ENCODE measurements around the gene FAM227B.
"Not testable (repeated sequence)": the region's sequence is repeated elsewhere in the genome, so short reads cannot be mapped to it uniquely, and the experiment has no call there.

FAM227B gene, protein sequence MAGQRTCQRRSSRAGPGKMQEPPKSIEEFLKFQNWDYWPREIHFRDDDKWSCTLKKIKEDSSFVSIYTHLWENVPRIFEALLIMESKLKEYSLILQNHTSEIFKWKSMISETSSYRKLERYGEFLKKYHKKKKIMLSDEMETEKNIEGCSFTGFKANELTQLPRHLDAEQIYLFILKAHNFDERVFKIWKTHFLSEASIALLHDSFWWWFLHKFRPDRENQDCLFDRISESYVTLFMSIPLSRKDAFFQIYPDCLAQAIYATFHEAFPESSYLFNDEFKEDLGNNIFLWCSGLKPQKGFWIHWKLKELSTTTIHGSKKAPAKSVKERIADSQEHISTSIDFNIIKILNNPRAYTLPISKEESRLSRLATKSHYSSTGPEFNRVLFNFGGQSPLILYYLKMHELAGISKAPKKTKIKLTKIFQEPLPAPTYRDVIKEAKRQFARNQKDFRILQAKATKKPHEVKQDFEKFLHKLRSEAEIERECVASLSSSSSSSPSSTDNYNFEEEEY

DNA sequence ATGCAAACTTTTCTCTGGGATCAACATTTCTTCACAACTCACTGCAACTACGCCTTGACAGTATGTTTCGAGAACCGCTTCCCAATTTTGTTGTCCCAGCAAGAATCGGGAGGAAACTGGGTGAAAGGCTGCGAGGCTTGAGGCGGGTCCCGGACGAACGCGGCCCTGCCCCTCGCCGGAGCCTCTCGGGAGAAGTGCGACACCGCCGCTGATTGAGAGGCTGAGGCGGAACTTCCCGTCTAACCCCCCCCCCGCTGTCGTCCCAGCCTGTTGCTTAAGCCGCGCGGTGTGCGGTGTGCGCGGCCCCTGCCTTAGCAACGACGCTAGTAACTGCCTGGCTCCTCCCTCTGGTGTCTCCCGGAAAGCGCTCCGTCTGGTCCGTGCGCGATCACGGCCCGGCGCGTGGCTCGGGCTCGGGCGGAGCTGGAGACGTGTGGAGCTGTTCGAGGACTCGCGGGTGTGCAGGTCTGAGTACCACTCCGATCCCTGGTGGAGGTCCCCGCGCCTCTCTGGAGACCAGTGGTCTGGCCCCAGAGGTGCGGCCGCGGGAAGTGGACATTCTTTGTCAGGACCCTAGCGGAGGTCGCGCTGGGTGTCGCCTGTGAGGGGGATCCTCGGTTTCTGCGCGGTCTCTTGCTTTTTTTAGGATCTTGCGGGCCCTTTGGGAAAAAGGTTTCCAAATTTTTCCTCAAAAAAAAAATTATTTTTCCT, at the start of gene FAM227B, which contains the start of gene DTWD1:
TSS of gene FAM227B (minus strand) at position 161 of the 711 bp plus-strand sequence. CDS start 5,647 bp downstream, outside the sequence.
TSS of gene DTWD1 (plus strand) at position 391 of the 711 bp plus-strand sequence. CDS start 4,120 bp downstream, outside the sequence.
- H3K4me3 ChIP-seq (ENCODE audit: low read depth, low read length) = peak within 1 kb of the TSS; percentile 71
- TF ChIP-seq, protein P1, sequence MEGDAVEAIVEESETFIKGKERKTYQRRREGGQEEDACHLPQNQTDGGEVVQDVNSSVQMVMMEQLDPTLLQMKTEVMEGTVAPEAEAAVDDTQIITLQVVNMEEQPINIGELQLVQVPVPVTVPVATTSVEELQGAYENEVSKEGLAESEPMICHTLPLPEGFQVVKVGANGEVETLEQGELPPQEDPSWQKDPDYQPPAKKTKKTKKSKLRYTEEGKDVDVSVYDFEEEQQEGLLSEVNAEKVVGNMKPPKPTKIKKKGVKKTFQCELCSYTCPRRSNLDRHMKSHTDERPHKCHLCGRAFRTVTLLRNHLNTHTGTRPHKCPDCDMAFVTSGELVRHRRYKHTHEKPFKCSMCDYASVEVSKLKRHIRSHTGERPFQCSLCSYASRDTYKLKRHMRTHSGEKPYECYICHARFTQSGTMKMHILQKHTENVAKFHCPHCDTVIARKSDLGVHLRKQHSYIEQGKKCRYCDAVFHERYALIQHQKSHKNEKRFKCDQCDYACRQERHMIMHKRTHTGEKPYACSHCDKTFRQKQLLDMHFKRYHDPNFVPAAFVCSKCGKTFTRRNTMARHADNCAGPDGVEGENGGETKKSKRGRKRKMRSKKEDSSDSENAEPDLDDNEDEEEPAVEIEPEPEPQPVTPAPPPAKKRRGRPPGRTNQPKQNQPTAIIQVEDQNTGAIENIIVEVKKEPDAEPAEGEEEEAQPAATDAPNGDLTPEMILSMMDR (IDR thresholded peaks at IDR 0.05; ENCODE audit: borderline replicate concordance, insufficient read depth, low read depth, low read length) = no peak

DNA sequence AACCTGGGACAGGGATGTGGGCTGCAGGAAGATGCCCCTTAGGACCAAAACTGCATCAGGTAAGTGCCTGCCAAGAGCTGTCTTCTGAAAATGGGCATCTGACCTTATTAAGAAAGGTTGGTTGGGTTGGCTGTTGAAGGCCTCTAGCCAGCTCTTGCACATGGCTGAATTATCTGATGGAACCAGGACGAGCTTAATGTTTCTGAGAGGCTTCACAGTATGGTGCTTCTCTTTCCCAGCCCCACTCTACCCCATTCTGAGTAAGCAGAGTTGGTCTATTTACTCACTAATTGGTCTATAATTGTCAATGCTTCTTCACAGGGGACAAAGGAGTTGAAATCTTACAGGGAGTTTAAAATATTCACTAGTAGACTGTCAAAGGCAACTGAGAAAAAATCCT, 48.7 kb upstream of the FAM227B start:
- no peak overlapping the region for H3K4me3 ChIP-seq (ENCODE audit: low read depth, low read length)
- TF ChIP-seq, protein P1 (IDR thresholded peaks at IDR 0.05; ENCODE audit: borderline replicate concordance, insufficient read depth, low read depth, low read length) = no peak

DNA sequence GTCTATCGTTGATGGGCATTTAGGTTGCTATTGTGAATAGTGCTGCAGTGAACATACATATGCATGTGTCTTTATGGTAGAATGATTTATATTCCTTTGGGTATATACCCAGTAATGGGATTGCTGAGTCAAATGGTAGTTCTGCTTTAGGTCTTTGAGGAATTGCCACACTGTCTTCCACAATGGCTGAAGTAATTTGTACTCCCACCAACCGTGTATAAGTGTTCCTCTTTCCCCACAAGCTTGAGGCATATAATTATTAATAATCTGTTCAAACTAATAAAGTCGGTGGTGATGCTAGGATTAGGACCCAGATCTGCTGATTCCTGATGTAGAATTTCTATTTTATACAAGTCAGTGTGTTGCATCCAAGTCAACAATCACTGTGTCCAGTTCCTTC, 45.9 kb upstream of the FAM227B start:
- not testable (repeated sequence) for H3K4me3 ChIP-seq (ENCODE audit: low read depth, low read length)

DNA sequence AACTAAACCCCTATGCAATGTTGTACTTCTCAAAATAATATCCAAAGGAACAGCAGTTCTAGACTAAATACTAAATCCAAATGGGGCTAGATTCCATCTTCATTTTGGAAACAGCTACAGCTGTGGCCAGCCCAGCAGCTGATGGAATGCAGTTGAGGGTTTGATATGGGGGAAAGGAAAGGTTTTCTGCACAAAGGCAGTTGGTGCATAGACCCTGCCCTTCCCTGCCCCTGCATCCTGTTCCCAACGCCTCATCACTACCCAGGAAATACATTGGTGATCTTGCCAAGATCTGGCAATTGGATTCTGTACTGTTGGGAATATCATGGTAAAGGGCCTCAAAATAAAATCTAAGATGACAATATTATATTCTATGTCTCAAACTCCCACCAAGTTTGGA, 44.1 kb upstream of the FAM227B start:
- H3K4me3 ChIP-seq (ENCODE audit: low read depth, low read length) = no peak overlapping the region
- TF ChIP-seq, protein P1 (IDR thresholded peaks at IDR 0.05; ENCODE audit: borderline replicate concordance, insufficient read depth, low read depth, low read length) = no peak

DNA sequence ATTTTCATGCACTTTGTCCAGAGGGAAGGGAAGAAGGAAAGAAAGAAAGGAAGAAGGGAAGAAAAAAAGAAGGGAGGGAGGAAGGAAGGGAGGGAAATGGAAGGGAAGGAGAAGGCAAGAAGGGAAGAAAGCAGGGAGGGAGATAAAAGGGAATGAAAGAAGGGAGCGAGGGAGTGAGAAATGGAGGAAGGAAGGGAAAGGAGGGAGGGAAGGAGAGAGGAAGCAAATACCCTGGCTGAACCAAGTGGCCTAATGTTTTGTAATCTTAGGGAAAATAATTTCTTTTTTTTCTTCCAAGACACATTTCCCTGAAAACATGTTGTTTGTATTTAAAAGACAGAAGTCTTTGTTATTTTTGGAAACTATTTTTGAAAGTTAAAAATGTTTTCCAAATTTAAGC, 36.1 kb upstream of the FAM227B start:
- TF ChIP-seq, protein P1 (IDR thresholded peaks at IDR 0.05; ENCODE audit: borderline replicate concordance, insufficient read depth, low read depth, low read length) = no peak
- no peak overlapping the region for H3K4me3 ChIP-seq (ENCODE audit: low read depth, low read length)

DNA sequence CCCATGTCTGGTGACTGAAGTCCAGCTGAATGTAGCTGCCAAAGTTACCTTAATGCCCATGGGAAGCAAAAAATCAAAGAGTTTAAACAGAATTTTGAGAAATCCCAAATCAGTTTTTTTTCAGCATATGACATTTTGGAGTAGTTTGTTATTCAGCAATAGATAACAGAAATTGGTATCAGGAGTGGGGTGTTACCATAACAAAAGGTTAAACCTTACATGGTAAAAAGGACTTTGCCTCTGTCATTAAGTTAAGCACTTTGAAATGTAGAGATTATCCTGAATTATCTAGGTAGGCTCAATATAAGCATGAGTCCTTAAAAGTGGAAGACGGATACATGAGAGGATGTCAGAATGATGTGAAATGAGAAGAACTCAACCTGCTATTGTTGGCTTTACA, 32.3 kb upstream of the FAM227B start:
- H3K4me3 ChIP-seq (ENCODE audit: low read depth, low read length) = no peak overlapping the region
- TF ChIP-seq, protein P1 (IDR thresholded peaks at IDR 0.05; ENCODE audit: borderline replicate concordance, insufficient read depth, low read depth, low read length) = no peak

DNA sequence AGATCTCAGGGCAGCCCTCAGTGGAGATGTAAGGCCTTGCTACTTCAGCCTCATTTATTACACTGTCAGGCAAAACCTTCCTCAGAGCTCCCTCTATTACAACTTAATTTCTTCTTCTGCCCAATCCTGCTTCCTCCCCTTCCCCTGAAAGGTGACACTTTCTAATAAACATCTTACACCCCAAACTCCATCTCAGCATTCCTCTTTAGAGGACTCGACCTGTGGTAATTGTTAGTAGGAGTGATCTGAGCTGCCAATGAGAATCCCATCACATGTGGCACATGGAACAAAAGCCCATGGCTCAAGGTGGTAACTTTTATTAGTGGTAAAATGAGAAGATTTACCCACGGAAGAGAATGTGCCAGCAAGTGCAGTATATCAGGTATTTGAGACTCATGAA, 30.1 kb upstream of the FAM227B start:
- no peak overlapping the region for H3K4me3 ChIP-seq (ENCODE audit: low read depth, low read length)

More for the DNA sequence above, 30.1 kb upstream of the FAM227B start:
- TF ChIP-seq, protein P1 (IDR thresholded peaks at IDR 0.05; ENCODE audit: borderline replicate concordance, insufficient read depth, low read depth, low read length) = no peak
